COLO668 (cell line): ENCODE measurements around the gene EPSTI1.
"Not testable (repeated sequence)": the region's sequence is repeated elsewhere in the genome, so short reads cannot be mapped to it uniquely, and the experiment has no call there.

Source experiments
- DNase-seq: peaks from one replicate; lab custom pipeline; 2025; ENCODE audit not compliant: unreplicated experiment; lab: John Stamatoyannopoulos, UW

Gene EPSTI1, protein sequence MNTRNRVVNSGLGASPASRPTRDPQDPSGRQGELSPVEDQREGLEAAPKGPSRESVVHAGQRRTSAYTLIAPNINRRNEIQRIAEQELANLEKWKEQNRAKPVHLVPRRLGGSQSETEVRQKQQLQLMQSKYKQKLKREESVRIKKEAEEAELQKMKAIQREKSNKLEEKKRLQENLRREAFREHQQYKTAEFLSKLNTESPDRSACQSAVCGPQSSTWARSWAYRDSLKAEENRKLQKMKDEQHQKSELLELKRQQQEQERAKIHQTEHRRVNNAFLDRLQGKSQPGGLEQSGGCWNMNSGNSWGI

DNA sequence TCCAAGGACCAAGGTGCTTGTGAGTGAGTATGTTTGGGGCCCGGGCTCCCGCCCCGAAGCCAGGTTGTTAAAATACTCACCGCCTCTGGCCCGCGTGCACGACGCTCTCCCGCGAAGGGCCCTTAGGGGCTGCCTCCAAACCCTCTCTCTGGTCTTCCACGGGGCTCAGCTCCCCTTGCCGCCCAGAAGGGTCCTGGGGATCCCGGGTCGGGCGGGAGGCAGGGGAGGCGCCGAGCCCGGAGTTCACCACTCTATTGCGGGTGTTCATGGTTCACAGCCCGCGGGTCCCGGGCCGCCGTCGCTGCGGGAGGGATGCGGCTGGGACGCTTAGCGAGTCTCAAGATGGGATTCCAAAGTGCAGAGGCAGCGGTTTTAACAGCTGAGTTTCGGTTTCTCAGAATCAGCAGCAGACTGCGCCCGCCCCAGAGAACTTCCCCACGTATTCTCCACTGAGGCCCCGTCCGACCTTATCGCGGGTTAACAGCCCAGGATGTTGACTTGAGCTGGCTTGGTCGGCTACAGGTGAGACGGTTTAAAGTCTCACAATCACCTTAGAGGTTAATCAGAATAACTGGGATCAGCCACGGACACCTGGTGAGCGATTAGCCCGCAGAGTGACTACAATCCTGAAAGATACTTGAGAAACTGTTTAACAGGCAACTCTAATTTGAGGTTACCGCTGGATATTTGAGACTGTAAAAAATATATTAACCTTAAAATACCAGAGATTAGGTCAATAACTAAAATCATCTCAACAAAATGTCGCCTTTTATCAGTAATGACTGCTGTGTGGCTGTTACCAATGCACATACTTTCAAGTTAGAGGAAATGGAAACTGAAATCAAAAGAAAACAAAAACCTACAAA lies at the start of gene EPSTI1:
Gene EPSTI1, minus strand, starts transcription at position 344 of the 866 bp plus-strand sequence. Its CDS starts 76 bp downstream, at position 268.
- DNase-seq = peak; percentile 63

- no peak for DNase-seq
Observed at GRCh38 chr13:43041369-43041921, 49.4 kb upstream of the EPSTI1 start.

DNA sequence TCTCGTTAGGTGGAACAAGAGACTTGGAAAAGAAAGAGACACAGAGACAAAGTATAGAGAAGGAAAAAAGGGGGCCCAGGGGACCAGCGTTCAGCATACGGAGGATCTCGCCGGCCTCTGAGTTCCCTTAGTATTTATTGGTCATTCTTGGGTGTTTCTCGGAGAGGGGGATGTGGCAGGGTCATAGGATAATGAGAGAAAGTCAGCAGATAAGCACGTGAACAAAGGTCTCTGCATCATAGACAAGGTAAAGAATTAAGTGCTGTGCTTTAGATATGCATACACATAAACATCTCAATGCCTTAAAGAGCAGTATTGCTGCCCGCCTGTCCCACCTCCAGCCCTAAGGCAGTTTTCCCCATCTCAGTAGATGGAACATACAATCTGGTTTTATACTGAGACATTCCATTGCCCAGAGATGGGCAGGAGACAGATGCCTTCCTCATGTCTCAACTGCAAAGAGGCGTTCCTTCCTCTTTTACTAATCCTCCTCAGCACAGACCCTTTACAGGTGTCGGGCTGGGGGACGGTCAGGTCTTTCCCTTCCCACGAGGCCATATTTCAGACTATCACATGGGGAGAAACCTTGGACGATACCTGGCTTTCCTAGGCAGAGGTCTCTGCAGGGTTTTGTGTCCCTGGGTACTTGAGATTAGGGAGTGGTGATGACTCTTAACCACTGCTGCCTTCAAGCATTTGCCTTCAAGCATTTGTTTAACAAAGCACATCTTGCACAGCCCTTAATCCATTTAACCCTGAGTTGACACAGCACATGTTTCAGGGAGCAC lies 48.7 kb upstream of the EPSTI1 start:
- DNase-seq = not testable (repeated sequence)

DNA sequence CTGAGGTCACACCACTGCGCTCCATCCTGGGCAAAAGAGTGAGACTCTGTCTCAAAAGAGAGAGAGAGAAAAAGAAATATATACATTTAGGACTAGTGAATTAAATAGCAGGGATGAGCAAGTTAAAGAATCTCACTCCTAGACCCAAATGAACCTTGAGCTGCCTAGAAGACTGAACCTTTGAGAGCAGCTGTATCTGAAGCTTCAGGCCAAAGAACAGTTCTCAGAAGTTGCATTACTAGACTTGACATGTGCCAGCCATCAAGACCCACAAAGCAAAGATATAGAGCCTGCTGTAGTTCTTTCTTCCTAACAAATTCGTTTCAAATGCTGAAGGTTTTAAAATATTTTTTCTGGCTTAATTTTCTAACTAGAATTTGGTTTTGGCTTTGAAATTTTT lies 47.9 kb upstream of the EPSTI1 start:
- DNase-seq = no peak

DNA sequence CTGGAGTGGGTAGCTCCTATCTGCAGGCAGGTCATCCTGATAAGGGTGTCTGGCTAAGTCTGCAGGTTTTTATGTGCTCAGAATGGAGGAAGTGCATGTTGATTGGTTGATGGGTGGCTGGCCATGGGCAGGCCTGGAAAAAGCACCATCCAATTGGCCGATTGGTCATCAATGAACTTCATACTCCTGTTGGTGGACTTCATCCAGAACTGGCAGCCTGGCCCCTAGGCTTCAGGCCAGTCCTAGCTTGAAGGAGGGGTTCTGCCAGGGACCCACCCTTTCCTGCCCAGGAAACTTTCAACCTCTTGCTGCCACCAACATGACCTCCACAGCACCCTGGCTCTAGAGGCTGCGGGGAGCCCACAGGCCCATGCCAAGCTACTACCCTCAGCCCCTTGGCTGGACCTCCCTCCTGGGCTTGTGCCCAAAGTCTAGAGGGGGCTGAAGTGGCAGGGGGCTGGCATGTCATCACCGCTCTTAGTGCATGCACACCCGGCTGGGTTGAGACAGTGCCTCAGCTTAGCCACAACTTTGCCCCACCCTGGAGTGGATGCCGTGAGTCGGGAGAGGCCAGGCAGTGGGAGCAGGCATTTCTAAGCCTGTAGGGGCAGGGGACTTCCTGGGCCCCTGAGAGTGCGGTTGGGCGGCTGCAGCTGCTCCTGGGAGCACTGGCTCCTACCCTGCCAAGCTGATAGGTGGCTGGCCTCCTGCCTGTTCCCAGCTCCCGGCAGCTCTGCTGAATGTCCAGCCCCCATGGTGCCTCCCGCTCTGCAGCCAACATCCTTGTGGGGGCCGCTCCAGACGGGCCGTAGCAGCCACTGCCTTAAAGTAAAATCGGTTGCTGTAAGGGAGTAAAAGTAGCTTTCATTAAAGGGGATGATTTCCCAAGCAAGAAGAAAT lies 44.6 kb upstream of the EPSTI1 start:
- no peak for DNase-seq

- DNase-seq = no peak
Observed at GRCh38 chr13:43033038-43033437, 41.0 kb upstream of the EPSTI1 start.

- no peak for DNase-seq
Observed at GRCh38 chr13:43031881-43032280, 39.8 kb upstream of the EPSTI1 start.

- DNase-seq = no peak
Observed at GRCh38 chr13:43030548-43030947, 38.5 kb upstream of the EPSTI1 start.

- no peak for DNase-seq
Observed at GRCh38 chr13:43026262-43026661, 34.2 kb upstream of the EPSTI1 start.

DNA sequence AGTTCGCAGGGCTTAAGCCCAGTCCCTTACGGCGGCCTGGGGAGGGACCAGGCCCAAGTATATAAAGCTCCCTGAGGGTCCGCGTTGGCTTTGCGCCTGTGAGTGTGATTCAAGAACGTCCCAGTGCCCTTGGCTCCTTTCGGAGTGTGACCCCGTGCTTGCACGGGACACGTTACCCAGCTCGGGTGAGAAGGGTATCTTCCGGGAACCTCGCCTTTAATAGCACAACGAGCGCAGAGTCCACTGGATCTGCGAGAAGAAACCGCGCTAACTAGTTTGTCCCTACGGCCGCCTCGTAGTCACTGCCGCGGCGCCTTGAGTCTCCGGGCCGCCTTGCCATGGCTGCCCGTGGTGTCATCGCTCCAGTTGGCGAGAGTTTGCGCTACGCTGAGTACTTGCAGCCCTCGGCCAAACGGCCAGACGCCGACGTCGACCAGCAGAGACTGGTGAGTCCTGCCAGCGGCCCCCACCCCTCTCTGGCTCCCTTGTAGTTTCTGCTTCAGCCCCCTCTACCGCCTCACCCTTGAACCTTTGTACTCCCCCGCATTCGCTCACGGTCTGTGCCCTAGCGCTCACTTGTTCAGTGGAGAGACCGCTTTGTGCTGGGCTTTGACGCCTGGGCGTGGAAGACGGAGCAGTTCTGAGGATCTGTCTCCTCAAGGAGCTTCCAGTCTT lies 31.4 kb upstream of the EPSTI1 start, which contains the start of gene DNAJC15:
Gene DNAJC15, plus strand, starts transcription at position 298 of the 675 bp plus-strand sequence. Its CDS starts 41 bp downstream, at position 339.
- DNase-seq = peak; percentile 94

GRCh38 chr13:43022934-43023288 lies 30.9 kb upstream of the EPSTI1 start:
- no peak for DNase-seq

GRCh38 chr13:43021926-43022670 lies 30.1 kb upstream of the EPSTI1 start:
- DNase-seq = no peak

DNA sequence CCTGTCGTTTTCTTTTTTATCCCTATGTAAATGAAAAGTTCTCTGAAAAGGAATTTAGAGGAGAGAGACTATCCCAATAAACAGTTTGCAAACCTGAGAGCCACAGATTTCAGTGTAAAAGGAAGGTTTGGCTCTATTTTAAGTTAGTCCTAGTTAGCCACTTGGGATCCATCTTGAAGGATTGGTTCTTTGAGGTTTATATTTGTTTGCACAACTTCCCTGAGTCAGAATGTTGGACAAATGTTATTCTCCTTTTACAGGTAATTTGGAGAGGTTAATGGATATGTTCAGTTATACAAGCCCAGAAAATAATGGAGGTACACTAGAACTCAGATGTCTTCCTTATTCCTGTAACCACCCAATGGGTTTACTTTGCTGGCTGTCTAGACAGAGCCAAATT lies 28.8 kb upstream of the EPSTI1 start:
- no peak for DNase-seq

DNA sequence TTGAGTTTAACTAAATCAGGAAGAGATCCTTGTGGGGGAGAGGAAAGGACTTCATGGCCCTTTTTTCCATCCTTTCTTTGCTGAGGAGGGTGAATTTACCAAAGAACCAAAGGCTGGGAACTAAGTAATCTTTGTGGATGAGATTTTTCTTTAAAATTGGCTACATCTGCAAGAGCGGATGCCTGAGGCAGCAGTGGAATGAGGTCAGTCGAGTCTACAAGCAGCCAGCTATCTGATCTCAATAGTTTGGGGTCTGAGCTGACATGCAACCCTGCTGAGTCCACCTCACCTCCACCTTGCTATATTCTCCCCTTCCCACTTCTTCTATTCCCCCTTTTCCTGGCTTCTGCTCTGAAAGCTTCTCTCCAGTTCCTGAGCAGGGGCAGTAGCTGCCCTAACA lies 27.8 kb upstream of the EPSTI1 start:
- DNase-seq = no peak

DNA sequence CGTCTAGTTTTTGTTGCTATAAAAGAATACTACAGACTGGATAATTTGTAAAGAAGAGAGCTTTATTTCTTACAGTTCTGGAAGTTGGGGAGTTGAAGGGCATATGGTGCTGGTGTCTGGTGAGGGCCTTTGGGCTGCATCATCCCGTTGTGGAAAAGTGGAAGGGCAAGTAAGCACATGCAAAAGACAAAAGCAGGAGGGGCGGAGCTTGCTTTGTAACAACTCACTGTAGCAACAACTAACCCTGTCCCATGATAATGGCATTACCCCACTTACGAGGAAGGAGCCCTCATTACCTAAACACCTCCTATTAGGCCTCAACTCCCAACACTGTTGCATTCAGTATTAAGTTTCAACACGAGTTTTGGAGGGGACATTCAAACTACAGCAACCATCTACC lies 24.2 kb upstream of the EPSTI1 start:
- DNase-seq = no peak

GRCh38 chr13:43014162-43014561 lies 22.1 kb upstream of the EPSTI1 start:
- DNase-seq = no peak

DNA sequence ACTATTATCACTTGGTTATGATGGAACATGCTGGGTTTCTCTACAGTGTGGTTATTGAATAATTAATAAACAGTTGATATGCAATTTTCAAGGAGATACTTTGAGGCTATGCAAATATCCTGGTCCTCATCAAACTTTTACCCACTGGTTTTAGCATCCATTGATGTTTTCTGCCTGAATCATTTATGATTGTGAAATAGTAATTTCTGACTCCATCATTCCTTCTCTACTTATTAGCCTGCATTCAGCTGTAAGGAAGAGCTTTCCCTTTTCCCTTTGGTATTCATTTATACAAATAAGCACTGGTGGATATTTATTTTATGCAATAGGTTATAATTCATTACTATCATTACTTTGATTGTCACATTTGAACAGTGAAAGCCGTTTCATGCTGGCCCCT lies 17.5 kb upstream of the EPSTI1 start:
- no peak for DNase-seq

DNA sequence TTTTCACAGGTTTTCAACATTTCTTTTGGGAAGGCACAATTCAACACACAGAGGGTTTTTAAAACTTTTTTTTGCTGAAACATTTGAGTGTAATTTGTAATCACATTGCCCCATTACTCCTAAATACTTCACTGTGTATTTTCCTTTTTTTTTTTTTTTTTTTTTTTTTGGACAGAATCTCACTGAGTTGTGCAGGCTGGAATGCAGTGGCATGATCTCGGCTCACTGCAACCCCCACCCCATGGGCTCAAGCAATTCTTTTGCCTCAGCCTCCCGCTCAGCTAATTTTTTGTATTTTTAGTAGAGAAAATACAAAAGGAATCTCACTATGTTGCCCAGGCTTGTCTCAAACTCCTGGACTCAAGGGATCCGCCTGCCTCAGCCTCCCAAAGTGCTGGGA lies 16.6 kb upstream of the EPSTI1 start:
- no peak for DNase-seq
